ENCODE measurements around the gene SMARCD2. TPM values are rescaled to one million over a fixed set of nuclear protein-coding genes. Genes with fewer than 3 reads are reported as not detected.

SMARCD2 gene
- total RNA-seq, 4 donors from 2014 or later, result 235 to 310 (median 272) TPM

DNA sequence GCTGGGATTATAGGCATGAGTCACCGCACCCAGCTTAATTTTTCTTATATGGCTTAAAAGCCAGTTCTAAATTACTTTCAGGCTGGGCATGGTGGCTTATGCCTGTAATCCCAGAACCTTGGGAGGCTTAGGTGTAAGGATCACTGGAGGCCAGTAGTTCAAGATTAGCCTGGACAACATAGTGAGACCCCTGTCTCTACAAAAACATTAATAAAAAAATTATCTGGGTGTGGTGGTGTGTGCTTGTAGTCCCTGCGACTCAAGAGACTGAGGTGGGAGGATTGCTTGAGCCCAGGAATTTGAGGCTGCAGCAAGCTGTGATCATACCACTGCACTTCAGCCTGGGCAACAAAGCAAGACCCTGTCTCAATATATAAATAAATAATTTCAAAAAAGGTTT lies 10.8 kb upstream of the SMARCD2 start:
- DNase-seq (ENCODE audit: low spot score in 2 of 2), result no peak
- WGBS, 2 donors, result 82 to 94% methylated on average over 2 of the region's 2 CpGs
- no peak overlapping the region for H3K4me3 ChIP-seq (ENCODE audit: low read depth, poor library complexity, severe bottlenecking)
- intact Hi-C loops (cut with DNase I; ENCODE audit: low total_unique reads), result no loop called here
- no peak for TF ChIP-seq POLR2A (IDR thresholded peaks at IDR 0.05)
- TF ChIP-seq, protein P1, sequence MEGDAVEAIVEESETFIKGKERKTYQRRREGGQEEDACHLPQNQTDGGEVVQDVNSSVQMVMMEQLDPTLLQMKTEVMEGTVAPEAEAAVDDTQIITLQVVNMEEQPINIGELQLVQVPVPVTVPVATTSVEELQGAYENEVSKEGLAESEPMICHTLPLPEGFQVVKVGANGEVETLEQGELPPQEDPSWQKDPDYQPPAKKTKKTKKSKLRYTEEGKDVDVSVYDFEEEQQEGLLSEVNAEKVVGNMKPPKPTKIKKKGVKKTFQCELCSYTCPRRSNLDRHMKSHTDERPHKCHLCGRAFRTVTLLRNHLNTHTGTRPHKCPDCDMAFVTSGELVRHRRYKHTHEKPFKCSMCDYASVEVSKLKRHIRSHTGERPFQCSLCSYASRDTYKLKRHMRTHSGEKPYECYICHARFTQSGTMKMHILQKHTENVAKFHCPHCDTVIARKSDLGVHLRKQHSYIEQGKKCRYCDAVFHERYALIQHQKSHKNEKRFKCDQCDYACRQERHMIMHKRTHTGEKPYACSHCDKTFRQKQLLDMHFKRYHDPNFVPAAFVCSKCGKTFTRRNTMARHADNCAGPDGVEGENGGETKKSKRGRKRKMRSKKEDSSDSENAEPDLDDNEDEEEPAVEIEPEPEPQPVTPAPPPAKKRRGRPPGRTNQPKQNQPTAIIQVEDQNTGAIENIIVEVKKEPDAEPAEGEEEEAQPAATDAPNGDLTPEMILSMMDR (IDR thresholded peaks at IDR 0.05), result no peak

DNA sequence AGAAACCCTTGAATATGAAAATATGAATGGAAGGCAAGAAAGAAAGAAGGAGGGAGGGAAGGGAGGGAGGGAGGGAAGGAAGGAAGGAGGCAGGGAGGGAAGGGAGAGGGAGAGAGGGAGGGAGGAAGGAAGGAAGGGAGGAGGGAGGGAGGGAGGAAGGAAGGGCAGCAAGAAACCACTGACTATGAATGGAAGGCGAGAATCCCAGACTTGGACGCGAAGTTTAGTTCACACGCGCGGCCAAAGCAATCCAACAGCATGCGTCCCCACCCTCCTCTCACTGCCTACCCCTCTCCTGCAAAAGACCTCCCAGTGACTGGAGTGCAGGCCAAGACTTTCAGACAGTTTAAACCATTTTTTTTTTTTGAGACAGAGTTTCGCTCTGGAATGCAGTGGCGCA lies 7.9 kb upstream of the SMARCD2 start:
- 81% methylated on average over 9 of the region's 9 CpGs for WGBS, 2 donors
- no peak for DNase-seq (ENCODE audit: low spot score in 2 of 2)
- H3K4me3 ChIP-seq (ENCODE audit: low read depth, poor library complexity, severe bottlenecking), result no peak overlapping the region
- TF ChIP-seq, protein P1 (IDR thresholded peaks at IDR 0.05), result no peak
- no peak for TF ChIP-seq POLR2A (IDR thresholded peaks at IDR 0.05)
- intact Hi-C loops (cut with DNase I; ENCODE audit: low total_unique reads), result no loop called here

DNA sequence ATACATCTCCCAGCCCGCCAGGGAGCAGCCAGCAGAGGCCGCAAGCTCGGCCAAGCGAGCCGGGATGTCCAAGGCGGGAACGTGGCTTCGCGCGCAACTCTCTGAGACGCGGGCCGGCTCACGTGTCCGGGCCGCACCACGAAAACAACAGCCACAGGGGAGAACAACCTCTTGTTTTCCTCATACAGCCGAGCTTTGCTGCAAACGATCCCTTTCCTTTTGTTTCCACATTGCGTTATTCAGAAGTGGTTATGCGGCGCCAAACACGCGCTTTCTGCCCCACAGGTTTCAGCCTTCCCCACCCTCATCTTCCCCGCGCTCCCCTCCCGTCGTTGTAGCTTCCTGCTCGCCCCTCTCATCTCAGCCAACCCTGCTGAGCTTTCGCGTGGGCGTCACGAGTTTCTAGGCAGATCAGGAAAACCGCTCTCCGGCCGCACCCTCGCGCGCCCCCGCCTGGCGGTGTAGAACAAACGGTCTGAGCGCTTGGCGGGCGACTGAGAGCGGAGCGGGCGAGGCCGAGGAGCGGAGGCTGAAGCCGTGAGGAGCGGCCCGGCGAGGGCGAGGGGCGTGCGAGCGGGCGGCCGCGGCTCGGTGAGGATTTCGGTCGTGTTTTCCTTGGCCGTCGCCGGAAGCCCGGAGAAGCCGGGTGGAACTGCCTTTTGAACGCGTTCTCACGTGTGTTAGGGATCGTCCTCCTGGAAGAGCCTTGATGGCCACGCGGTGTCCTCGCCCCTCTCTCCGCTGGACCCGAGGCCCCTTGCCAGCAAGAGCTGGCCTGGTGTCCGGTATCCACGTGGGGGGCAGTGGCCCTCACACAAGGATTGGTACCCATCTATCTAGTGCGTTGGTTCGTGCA lies 6.6 kb upstream of the SMARCD2 start:
- DNase-seq (ENCODE audit: low spot score in 2 of 2), result peak; percentile 90 to 98
- no peak overlapping the region for H3K4me3 ChIP-seq (ENCODE audit: low read depth, poor library complexity, severe bottlenecking)
- TF ChIP-seq, protein P1 (IDR thresholded peaks at IDR 0.05), result peak in 1 of 3 donors; percentile 57
- no peak for TF ChIP-seq POLR2A (IDR thresholded peaks at IDR 0.05)
- intact Hi-C loops (cut with DNase I; ENCODE audit: low total_unique reads), result no loop called here
- WGBS, 2 donors, result 14 to 17% methylated on average over 67 to 73 of the region's 82 CpGs

DNA sequence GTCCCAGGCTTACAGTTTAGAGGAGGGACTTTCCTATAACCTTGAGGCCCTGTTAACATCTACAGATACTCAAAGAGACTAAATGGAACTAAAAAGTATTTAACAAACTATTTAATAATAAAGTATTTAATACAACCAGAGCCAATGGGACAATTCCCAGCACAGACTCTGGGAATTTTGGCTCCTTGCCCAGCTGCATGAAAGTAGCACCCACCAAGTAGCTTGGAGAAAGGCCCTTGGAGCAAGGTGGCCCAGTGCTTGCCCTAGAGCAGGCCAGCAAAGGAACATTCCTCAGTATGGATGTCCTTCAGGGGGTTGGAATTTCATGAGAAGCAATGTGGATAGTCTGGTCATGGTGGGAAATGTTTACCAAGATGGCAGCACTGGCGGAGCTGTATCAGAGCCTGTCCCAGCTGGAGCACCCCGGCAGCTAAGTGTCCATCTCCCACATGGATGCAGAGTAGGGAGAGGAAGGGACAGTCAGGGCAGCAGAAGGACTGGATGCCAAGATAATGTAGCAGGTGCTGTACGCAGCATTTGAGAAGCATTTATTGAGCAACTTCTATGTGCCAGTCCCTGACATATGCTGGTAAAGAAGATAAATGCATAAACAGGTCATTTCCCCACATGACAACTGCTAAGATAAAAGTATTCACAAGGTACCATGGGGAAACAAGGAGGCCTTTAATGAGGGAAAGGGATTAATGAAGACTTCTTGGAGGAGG lies 5.2 kb upstream of the SMARCD2 start:
- WGBS, 2 donors, result 89 to 90% methylated on average over 3 of the region's 3 CpGs
- intact Hi-C loops (cut with DNase I; ENCODE audit: low total_unique reads), result no loop called here
- TF ChIP-seq, protein P1 (IDR thresholded peaks at IDR 0.05), result no peak
- no peak for TF ChIP-seq POLR2A (IDR thresholded peaks at IDR 0.05)
- H3K4me3 ChIP-seq (ENCODE audit: low read depth, poor library complexity, severe bottlenecking), result no peak overlapping the region
- DNase-seq (ENCODE audit: low spot score in 2 of 2), result no peak

DNA sequence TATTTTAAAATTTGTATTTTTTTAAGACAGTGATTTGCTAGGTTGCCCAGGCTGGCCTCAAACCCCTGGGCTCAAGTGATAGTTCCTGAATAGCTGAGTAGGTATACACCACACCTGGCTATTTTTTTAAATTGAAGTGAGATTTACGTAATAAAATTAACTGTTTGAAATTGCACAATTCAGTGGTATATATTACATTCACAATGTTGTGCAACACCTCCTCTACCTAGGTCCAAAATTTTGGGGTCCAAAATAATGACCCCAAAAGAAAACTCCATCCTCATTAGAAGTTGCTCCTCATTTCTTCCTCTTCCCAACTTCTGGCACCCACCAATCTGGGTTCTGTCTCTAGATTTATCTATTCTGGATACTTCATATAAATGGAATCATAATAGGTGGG lies 3.0 kb upstream of the SMARCD2 start:
- no peak overlapping the region for H3K4me3 ChIP-seq (ENCODE audit: low read depth, poor library complexity, severe bottlenecking)
- intact Hi-C loops (cut with DNase I; ENCODE audit: low total_unique reads), result no loop called here
- 36 to 37% methylated on average over 1 of the region's 1 CpG for WGBS, 2 donors
- TF ChIP-seq POLR2A (IDR thresholded peaks at IDR 0.05), result no peak
- TF ChIP-seq, protein P1 (IDR thresholded peaks at IDR 0.05), result no peak
- DNase-seq (ENCODE audit: low spot score in 2 of 2), result no peak
